ENCODE data around the gene IL9R. TPM values are rescaled to one million over a fixed set of nuclear protein-coding genes. Genes with fewer than 3 reads are reported as not detected.

IL9R gene
- total and polyA plus RNA-seq, 4 donors: 0.28 to 1.2 (median 0.51) TPM

DNA sequence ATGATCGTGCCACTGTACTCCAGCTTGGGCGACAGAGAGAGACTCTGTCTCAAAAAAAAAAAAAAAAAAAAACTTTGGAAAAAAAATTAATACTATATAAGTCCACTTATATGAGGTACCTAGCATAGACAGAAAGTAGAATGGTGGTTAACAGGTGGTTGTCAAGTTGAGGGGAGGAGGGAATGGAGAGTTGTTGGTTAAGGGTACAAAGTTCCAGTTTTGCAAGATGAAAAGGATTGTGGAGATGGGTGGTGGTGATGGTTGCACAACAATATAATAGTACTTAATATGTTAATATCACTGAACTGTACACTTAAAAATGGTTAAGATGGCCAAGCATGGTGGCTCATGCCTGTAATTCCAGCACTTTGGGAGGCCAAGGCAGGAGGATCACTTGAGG, 4.1 kb upstream of the IL9R start:
- Histone ChIP-seq H3K4me3 (no peak overlapping the region), H3K36me3 (ENCODE audit: control insufficient read depth in 4 of 4, insufficient read depth in 4 of 4, low read length in 4 of 4) (no peaks in the 10 kb centered on the region), H3K27ac (ENCODE audit: low read depth in 1 of 2, low read length in 1 of 2) (no peak overlapping the region), H3K9me3 (ENCODE audit: control insufficient read depth in 4 of 4, insufficient read depth in 3 of 4, low read length in 3 of 4) (peaks cover 0 to 8% (median 3%) of the 10 kb centered on the region in 4 donors), H3K27me3 (ENCODE audit: control insufficient read depth in 3 of 3, insufficient read depth in 3 of 3, low read length in 2 of 3) (no peaks in the 10 kb centered on the region), H3K4me1 (ENCODE audit: control insufficient read depth in 5 of 5, insufficient read depth in 5 of 5, low read length in 5 of 5) (no peaks in the 10 kb centered on the region), H3K9ac (ENCODE audit: insufficient read depth in 1 of 2, low read length in 2 of 2) (no peak overlapping the region)
- DNase-seq: no peak
- no peak for ATAC-seq (ENCODE audit: insufficient read depth, low FRiP score)
- TF ChIP-seq CTCF (IDR thresholded peaks at IDR 0.05; ENCODE audit: control extremely low read depth, extremely low read depth): no peak
- WGBS, 2 donors: 83 to 85% methylated on average over 2 of the region's 2 CpGs

GRCh38 chrX:155995321-155995875, 2.1 kb upstream of the IL9R start:
- no peak overlapping the region for H3K27ac ChIP-seq (ENCODE audit: low read depth in 1 of 2, low read length in 1 of 2)
- no peaks in the 10 kb centered on the region for H3K36me3 ChIP-seq (ENCODE audit: control insufficient read depth in 4 of 4, insufficient read depth in 4 of 4, low read length in 4 of 4)
- H3K9me3 ChIP-seq (ENCODE audit: control insufficient read depth in 4 of 4, insufficient read depth in 3 of 4, low read length in 3 of 4): peaks cover 0 to 4% (median 2%) of the 10 kb centered on the region in 4 donors
- DNase-seq (no peak), ATAC-seq (ENCODE audit: insufficient read depth, low FRiP score) (no peak)
- H3K9ac ChIP-seq (ENCODE audit: insufficient read depth in 1 of 2, low read length in 2 of 2): no peak overlapping the region
- no peaks in the 10 kb centered on the region for H3K27me3 ChIP-seq (ENCODE audit: control insufficient read depth in 3 of 3, insufficient read depth in 3 of 3, low read length in 2 of 3)
- no peak for TF ChIP-seq CTCF (IDR thresholded peaks at IDR 0.05; ENCODE audit: control extremely low read depth, extremely low read depth)
- peaks cover 0 to 2% (median 0%) of the 10 kb centered on the region in 5 donors for H3K4me1 ChIP-seq (ENCODE audit: control insufficient read depth in 5 of 5, insufficient read depth in 5 of 5, low read length in 5 of 5)
- no peak overlapping the region for H3K4me3 ChIP-seq

DNA sequence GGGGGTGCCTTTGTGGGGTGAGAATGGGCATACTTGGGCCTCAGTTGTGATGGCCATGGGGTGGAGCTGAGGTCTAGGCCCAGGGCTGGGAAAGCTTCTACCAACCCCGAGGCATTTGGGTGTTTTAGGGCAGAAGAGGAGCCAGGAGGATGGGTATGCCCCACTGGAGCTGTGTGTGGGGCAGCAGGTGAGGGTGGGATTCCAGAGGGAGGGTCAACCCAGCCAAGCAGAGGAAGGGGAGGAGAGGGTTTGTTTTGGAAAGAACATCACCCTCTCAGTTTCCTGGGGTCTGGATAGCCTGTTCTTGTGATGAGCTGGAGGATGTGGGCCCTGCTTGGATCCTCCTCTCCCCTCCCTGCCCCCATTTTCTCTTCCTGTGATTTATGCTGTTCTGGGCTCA, 620 bp downstream of the IL9R start:
- Histone ChIP-seq H3K9ac (ENCODE audit: insufficient read depth in 1 of 2, low read length in 2 of 2) (no peak overlapping the region), H3K27me3 (ENCODE audit: control insufficient read depth in 3 of 3, insufficient read depth in 3 of 3, low read length in 2 of 3) (no peaks in the 10 kb centered on the region), H3K4me3 (no peak overlapping the region), H3K27ac (ENCODE audit: low read depth in 1 of 2, low read length in 1 of 2) (no peak overlapping the region), H3K36me3 (ENCODE audit: control insufficient read depth in 4 of 4, insufficient read depth in 4 of 4, low read length in 4 of 4) (no peaks in the 10 kb centered on the region), H3K9me3 (ENCODE audit: control insufficient read depth in 4 of 4, insufficient read depth in 3 of 4, low read length in 3 of 4) (peaks cover 0 to 3% (median under 1%) of the 10 kb centered on the region in 4 donors), H3K4me1 (ENCODE audit: control insufficient read depth in 5 of 5, insufficient read depth in 5 of 5, low read length in 5 of 5) (peaks cover 0 to 6% (median 0%) of the 10 kb centered on the region in 5 donors)
- DNase-seq: no peak
- TF ChIP-seq CTCF (IDR thresholded peaks at IDR 0.05; ENCODE audit: control extremely low read depth, extremely low read depth): no peak
- no peak for ATAC-seq (ENCODE audit: insufficient read depth, low FRiP score)
- WGBS, 2 donors: 55 to 69% methylated on average over 1 of the region's 1 CpG
